Omental fat pad (tissue), 4 donors: ENCODE measurements around the gene RPS14. TPM values are rescaled to one million over a fixed set of nuclear protein-coding genes. Genes with fewer than 3 reads are reported as not detected.
A peak's percentile ranks its signal among the peaks of the same experiment; 100 is the strongest.

Source experiments
- ATAC-seq: fragments of 150-250 bp; one replicate; pipeline ENCODE4 v1.9.1; 2016; ENCODE audit warnings: mild to moderate bottlenecking, moderate library complexity; ENCODE audit not compliant: low FRiP score
- DNase-seq: peaks from one replicate; pipeline ENCODE4 v3.0.0-alpha.2; 2019; ENCODE audit warnings: low spot score
- total RNA-seq, 4 donors: library from RNA; depleted of rRNA; stranded (reverse); fragments of >200 nt; gene quantifications; one replicate each; pipeline ENCODE4 v1.1.0, GENCODE V29; 2016
- TF ChIP-seq, protein P1 (sequence below), 3 donors: fragments of 450-650 bp; IDR thresholded peaks; one replicate each; pipeline ENCODE4 v1.5.1; 2016 to 2017; ENCODE audit warnings: antibody characterized with exemption in 3 of 3, mild to moderate bottlenecking in 3 of 3, moderate library complexity in 2 of 3

The RPS14 gene
- total RNA-seq, 4 donors from 2014 or later, result 2,241 to 3,327 (median 3,027) TPM

DNA sequence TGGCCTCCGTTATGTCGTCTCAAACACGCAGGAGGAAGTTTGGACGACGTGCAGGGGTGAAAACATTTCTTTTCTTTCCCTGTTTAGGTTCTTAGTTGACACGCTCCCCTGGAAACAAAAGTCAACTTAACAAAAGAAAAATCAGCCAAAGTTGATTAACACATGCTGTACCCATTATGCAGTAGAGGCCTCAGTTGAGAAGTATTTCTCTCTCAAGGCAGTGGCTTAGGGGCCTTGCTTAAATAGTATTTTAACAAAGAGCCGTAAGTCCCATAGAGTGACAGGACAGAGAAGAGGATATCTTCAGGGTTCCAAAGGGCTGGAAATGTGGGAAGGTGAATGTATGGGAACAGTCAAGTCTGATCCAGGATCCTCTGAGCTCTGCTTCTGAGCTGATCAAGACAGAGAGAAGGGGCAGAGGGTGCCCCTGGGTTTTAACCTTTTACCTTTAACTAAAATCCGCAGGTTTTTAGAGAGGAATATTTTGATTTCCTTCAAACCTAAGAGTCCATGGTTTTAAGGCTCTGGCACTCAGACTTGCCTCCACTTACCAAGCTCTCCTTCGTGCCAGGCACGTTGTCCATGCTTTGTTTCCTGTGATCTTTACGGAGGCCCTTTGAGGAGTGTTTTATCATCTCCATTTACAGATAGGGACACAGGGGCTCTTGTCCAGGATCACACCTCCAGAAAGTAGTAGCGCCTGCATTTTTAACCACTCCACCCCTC, 36.2 kb downstream of the RPS14 start:
- no peak for ATAC-seq
- TF ChIP-seq, protein P1, sequence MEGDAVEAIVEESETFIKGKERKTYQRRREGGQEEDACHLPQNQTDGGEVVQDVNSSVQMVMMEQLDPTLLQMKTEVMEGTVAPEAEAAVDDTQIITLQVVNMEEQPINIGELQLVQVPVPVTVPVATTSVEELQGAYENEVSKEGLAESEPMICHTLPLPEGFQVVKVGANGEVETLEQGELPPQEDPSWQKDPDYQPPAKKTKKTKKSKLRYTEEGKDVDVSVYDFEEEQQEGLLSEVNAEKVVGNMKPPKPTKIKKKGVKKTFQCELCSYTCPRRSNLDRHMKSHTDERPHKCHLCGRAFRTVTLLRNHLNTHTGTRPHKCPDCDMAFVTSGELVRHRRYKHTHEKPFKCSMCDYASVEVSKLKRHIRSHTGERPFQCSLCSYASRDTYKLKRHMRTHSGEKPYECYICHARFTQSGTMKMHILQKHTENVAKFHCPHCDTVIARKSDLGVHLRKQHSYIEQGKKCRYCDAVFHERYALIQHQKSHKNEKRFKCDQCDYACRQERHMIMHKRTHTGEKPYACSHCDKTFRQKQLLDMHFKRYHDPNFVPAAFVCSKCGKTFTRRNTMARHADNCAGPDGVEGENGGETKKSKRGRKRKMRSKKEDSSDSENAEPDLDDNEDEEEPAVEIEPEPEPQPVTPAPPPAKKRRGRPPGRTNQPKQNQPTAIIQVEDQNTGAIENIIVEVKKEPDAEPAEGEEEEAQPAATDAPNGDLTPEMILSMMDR (IDR thresholded peaks at IDR 0.05), result no peak
- no peak for DNase-seq

DNA sequence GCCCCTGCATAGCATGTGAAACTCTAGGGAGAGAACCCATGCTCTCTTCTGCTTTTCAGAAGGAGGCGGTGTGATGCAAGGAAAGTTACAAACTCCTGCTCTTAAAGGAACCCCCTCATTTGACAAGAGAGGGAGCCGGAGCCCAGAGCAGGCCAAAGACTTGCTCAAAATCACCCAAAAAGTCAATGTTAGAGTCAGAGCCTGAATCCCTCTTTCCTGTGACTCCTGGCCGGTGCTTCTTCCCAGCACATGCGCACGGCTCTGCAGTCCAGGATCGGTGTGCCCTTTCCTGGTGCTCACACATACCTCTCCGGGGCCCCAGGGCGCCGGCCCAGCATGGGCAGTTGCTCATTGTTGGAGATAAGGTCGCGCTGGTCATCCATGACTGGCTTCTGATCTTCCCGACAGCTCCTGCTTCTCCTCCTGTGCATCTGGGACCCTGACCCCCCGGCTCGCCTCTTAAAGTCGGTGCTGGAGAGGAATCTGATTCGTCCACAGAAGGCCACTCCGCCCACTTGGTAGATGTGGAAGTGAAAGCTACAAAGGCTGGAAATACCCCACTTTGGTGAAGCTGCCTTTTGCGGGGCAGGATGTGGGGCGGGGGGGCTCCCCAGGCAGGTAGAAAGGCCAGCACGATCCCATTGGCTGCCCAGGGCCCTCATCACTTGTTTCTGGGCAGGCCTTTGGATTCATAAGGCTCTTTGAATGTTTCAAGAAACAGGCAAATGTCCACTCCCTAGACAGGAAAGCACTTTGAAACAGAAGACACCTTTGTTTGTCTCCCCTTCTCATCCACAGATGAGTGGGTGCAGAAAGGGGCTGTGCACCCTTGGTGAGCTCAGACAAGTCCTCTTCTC, 37.0 kb downstream of the RPS14 start, which contains the start of gene CD74:
TSS of gene CD74 (minus strand) at position 592 of the 857 bp plus-strand sequence. CDS start at position 431, 161 bp downstream.
- ATAC-seq, result peak; percentile 81
- TF ChIP-seq, protein P1 (IDR thresholded peaks at IDR 0.05), result no peak

DNA sequence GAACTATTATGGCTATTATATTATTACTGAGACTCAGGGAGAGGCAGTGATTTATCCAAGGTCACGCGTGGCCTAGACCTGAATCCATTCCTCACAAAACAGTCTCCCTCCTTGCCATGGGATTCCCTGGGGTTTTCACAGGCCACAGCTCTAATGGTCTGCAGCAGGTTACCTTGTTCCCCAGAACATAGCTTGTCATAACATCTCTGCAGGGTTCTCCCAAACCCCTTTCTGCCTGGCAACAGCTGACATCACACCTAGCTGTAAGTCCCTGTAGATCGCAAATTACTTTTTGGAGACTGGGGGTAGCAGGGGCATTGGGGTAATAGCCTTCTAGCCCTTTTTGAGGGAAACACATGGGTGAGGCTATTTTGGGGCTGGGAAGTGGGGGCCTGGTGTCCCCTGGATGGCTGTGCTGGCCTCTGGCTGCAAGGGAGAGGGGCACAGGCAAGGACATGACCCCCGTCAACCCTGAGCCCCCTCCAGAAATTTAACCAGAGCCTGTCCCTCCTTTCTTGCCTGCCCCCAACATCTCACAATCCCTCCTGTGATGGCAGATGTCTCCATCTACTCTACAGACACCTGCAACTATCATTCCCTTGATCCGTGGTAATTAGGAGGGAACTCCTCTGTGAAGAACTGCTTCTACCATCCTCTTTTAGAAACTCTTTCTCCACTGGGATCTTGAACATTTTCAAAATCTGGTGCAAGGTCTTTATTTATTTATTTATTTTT, 38.1 kb downstream of the RPS14 start:
- TF ChIP-seq, protein P1 (IDR thresholded peaks at IDR 0.05), result no peak
- ATAC-seq, result no peak
- no peak for DNase-seq

More for the DNA sequence above, 37.0 kb downstream of the RPS14 start, which contains the start of gene CD74:
- DNase-seq, result peak; percentile 78

DNA sequence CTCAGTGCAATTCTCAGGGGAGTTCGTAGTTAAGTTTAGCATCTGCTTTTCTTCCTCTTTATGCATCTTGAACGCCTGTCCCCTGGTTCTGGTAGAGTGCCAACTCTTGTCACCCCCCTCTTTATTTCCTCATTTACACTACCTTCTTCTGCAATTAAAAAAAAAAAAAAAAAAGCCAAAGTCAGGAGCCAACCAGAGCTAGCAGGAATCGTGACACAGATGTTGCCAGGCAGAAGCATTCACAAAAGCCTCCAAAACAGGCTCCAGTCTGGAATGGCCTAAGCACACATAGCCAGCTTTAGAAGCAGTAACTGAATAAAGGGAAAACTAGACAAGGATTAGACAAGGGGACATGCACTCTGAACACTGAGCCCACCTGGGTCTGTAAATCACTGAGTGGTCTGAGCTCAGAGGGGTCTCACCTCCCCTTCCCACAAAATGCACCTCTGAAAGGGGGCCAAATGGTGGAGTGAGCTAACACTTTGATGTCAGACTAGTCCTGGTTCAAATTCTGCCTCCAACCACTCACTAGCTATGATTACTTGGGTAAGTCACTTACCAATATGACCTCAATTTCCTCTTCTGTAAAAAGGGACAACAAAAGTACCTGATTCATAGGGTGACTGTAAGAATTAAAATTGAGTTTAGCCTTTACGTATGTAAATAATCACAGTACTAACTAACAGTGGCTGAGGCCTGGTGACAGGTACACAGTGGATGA, 38.9 kb downstream of the RPS14 start:
- peak; percentile 38 for ATAC-seq
- DNase-seq, result no peak
- TF ChIP-seq, protein P1 (IDR thresholded peaks at IDR 0.05), result no peak

DNA sequence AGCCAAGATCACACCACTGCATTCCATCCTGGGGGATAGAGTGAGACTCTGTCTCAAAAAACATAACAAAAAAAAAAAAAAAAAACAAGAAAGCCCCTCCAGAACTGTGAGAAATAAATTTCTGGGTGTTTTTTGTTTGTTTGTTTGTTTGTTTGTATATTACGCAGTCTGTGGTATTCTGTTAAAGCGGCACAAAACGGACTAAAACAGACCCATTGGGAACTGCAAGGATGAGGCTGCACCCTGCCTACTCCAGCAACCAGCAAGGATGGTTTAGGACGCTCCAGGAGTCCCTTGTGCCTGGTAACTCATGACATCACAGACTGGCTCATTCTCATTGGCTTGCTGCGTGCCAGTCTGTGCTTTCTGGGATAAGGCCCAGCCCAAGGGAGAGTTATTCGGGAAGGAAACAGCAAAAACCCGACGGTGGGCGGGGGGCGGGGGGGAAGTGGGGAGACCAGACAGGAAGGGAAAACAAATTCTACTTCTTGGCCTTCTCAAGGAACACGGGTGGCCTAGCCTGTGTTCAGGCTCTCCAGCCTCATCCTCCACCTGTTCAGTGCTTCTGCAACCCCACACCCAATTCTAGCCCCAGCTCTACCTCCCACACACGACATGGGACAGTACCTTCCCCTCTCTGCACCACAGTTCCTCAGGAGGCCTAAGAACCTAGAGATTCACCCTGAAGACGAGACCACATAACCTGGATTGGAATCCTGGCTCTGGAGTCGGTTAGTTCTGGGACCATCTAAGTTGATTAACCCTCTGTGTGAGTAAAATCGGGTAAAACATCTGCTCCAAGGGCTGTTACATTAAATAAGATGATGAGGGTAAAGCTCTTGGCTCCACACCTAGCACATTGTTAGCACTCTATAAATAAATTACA, 39.7 kb downstream of the RPS14 start:
- ATAC-seq (peak; percentile 84), DNase-seq (peak; percentile 69)
- TF ChIP-seq, protein P1 (IDR thresholded peaks at IDR 0.05), result no peak
